IPS-18c (cell line): Measurements from ENCODE around the gene HNRNPM.

Experiments used
- H3K4me3 ChIP-seq: 2 replicates; pipeline ENCODE4 v1.7.0; 2013; ENCODE audit warnings: low read depth, mild to moderate bottlenecking, low read length, moderate library complexity; ENCODE audit not compliant: insufficient read depth
- H3K9me3 ChIP-seq: one replicate; pipeline ENCODE4 v1.6.1; 2013; ENCODE audit warnings: mild to moderate bottlenecking, low read length, moderate library complexity; ENCODE audit not compliant: control insufficient read depth, insufficient read depth

The HNRNPM gene

GRCh38 chr19:8453616-8454015, 8.8 kb downstream of the HNRNPM start:
- H3K4me3 ChIP-seq, result no peak overlapping the region
- H3K9me3 ChIP-seq, result no peaks in the 10 kb centered on the region

GRCh38 chr19:8454218-8454617, 9.4 kb downstream of the HNRNPM start:
- Histone ChIP-seq H3K4me3 (no peak overlapping the region), H3K9me3 (no peaks in the 10 kb centered on the region)

- Histone ChIP-seq H3K4me3 (no peak overlapping the region), H3K9me3 (no peaks in the 10 kb centered on the region)
Measured at GRCh38 chr19:8455018-8455417, 10.2 kb downstream of the HNRNPM start.

GRCh38 chr19:8456064-8456463, 11.3 kb downstream of the HNRNPM start:
- H3K4me3 ChIP-seq, result no peak overlapping the region

GRCh38 chr19:8457209-8457608, 12.4 kb downstream of the HNRNPM start:
- Histone ChIP-seq H3K9me3 (no peaks in the 10 kb centered on the region), H3K4me3 (no peak overlapping the region)

More at GRCh38 chr19:8456064-8456463, 11.3 kb downstream of the HNRNPM start:
- no peaks in the 10 kb centered on the region for H3K9me3 ChIP-seq

GRCh38 chr19:8457827-8458226, 13.1 kb downstream of the HNRNPM start:
- Histone ChIP-seq H3K4me3 (no peak overlapping the region), H3K9me3 (no peaks in the 10 kb centered on the region)

- Histone ChIP-seq H3K9me3 (no peaks in the 10 kb centered on the region), H3K4me3 (no peak overlapping the region)
Measured at GRCh38 chr19:8458380-8458779, 13.6 kb downstream of the HNRNPM start.

GRCh38 chr19:8459095-8459494, 14.3 kb downstream of the HNRNPM start:
- H3K9me3 ChIP-seq, result no peaks in the 10 kb centered on the region
- no peak overlapping the region for H3K4me3 ChIP-seq

- H3K4me3 ChIP-seq, result no peak overlapping the region
- H3K9me3 ChIP-seq, result no peaks in the 10 kb centered on the region
Measured at GRCh38 chr19:8459520-8460270, 14.9 kb downstream of the HNRNPM start.

GRCh38 chr19:8460516-8461298, 15.9 kb downstream of the HNRNPM start:
- H3K9me3 ChIP-seq, result no peaks in the 10 kb centered on the region
- H3K4me3 ChIP-seq, result no peak overlapping the region

GRCh38 chr19:8461376-8461775, 16.6 kb downstream of the HNRNPM start:
- no peaks in the 10 kb centered on the region for H3K9me3 ChIP-seq

GRCh38 chr19:8461891-8462290, 17.1 kb downstream of the HNRNPM start:
- Histone ChIP-seq H3K9me3 (no peaks in the 10 kb centered on the region), H3K4me3 (no peak overlapping the region)

More at GRCh38 chr19:8461376-8461775, 16.6 kb downstream of the HNRNPM start:
- no peak overlapping the region for H3K4me3 ChIP-seq

GRCh38 chr19:8462571-8462970, 17.8 kb downstream of the HNRNPM start:
- Histone ChIP-seq H3K9me3 (no peaks in the 10 kb centered on the region), H3K4me3 (no peak overlapping the region)

GRCh38 chr19:8463365-8463764, 18.6 kb downstream of the HNRNPM start:
- H3K4me3 ChIP-seq, result no peak overlapping the region
- no peaks in the 10 kb centered on the region for H3K9me3 ChIP-seq

- Histone ChIP-seq H3K9me3 (no peaks in the 10 kb centered on the region), H3K4me3 (no peak overlapping the region)
Measured at GRCh38 chr19:8466018-8466417, 21.2 kb downstream of the HNRNPM start.

GRCh38 chr19:8468124-8468523, 23.3 kb downstream of the HNRNPM start:
- Histone ChIP-seq H3K4me3 (no peak overlapping the region), H3K9me3 (no peaks in the 10 kb centered on the region)

GRCh38 chr19:8468761-8469373, 24.1 kb downstream of the HNRNPM start:
- Histone ChIP-seq H3K9me3 (no peaks in the 10 kb centered on the region), H3K4me3 (no peak overlapping the region)
